MV-4-11 (cell line): ENCODE results near the gene TP53AIP1.
A peak's percentile ranks its signal among the peaks of the same experiment; 100 is the strongest.
"Not testable (repeated sequence)": the region's sequence is repeated elsewhere in the genome, so short reads cannot be mapped to it uniquely, and the experiment has no call there.

Source experiments
- DNase-seq: peaks from one replicate; lab custom pipeline; 2025; lab: John Stamatoyannopoulos, UW

TP53AIP1 gene

GRCh38 chr11:128926000-128926399 lies 16.7 kb downstream of the TP53AIP1 start:
- DNase-seq = no peak

- no peak for DNase-seq
Observed at GRCh38 chr11:128925250-128925600, 17.4 kb downstream of the TP53AIP1 start.

GRCh38 chr11:128924510-128925249 lies 18.0 kb downstream of the TP53AIP1 start:
- no peak for DNase-seq

- DNase-seq = no peak
Observed at GRCh38 chr11:128924104-128924503, 18.6 kb downstream of the TP53AIP1 start.

GRCh38 chr11:128921793-128922192 lies 20.9 kb downstream of the TP53AIP1 start:
- no peak for DNase-seq

GRCh38 chr11:128920666-128921065 lies 22.0 kb downstream of the TP53AIP1 start:
- DNase-seq = no peak

- DNase-seq = not testable (repeated sequence)
Observed at GRCh38 chr11:128919635-128920034, 23.0 kb downstream of the TP53AIP1 start.

- DNase-seq = no peak
Observed at GRCh38 chr11:128919216-128919615, 23.5 kb downstream of the TP53AIP1 start.

- DNase-seq = no peak
Observed at GRCh38 chr11:128917144-128917724, 25.4 kb downstream of the TP53AIP1 start.

- no peak for DNase-seq
Observed at GRCh38 chr11:128916681-128917080, 26.0 kb downstream of the TP53AIP1 start.

- DNase-seq = no peak
Observed at GRCh38 chr11:128916037-128916572, 26.6 kb downstream of the TP53AIP1 start.

GRCh38 chr11:128915149-128915521 lies 27.5 kb downstream of the TP53AIP1 start:
- no peak for DNase-seq

- DNase-seq = no peak
Observed at GRCh38 chr11:128914216-128915148, 28.2 kb downstream of the TP53AIP1 start.

- DNase-seq = no peak
Observed at GRCh38 chr11:128913806-128914205, 28.9 kb downstream of the TP53AIP1 start.

- no peak for DNase-seq
Observed at GRCh38 chr11:128911701-128912100, 31.0 kb downstream of the TP53AIP1 start.

- DNase-seq = no peak
Observed at GRCh38 chr11:128911239-128911638, 31.4 kb downstream of the TP53AIP1 start.

GRCh38 chr11:128910576-128910975 lies 32.1 kb downstream of the TP53AIP1 start:
- DNase-seq = no peak

GRCh38 chr11:128909438-128910125 lies 33.1 kb downstream of the TP53AIP1 start:
- no peak for DNase-seq

GRCh38 chr11:128908391-128909246 lies 34.1 kb downstream of the TP53AIP1 start:
- DNase-seq = peak; percentile 71

GRCh38 chr11:128907585-128907984 lies 35.1 kb downstream of the TP53AIP1 start:
- no peak for DNase-seq
